GM21619 (cell line): ENCODE data around the gene UNC119B.
A peak's percentile ranks its signal among the peaks of the same experiment; 100 is the strongest.
"Not testable (repeated sequence)": the region's sequence is repeated elsewhere in the genome, so short reads cannot be mapped to it uniquely, and the experiment has no call there.

Experiments
- ATAC-seq: cut with Tn5 transposase; IDR thresholded peaks from one replicate; pipeline ENCODE4 v1.9.1; 2021; ENCODE audit not compliant: unreplicated experiment

UNC119B gene

GRCh38 chr12:120718055-120718454 lies 7.8 kb downstream of the UNC119B start:
- no peak for ATAC-seq

GRCh38 chr12:120719072-120719471 lies 8.8 kb downstream of the UNC119B start:
- ATAC-seq = peak; percentile 56

GRCh38 chr12:120719496-120720233 lies 9.4 kb downstream of the UNC119B start:
- ATAC-seq = no peak

- ATAC-seq = no peak
Observed at GRCh38 chr12:120720234-120720986, 10.2 kb downstream of the UNC119B start.

GRCh38 chr12:120720987-120721801 lies 10.9 kb downstream of the UNC119B start:
- no peak for ATAC-seq

GRCh38 chr12:120721866-120722265 lies 11.6 kb downstream of the UNC119B start:
- no peak for ATAC-seq

- no peak for ATAC-seq
Observed at GRCh38 chr12:120722784-120723183, 12.5 kb downstream of the UNC119B start.

- no peak for ATAC-seq
Observed at GRCh38 chr12:120724720-120725119, 14.5 kb downstream of the UNC119B start.

GRCh38 chr12:120725151-120725658 lies 14.9 kb downstream of the UNC119B start:
- no peak for ATAC-seq

- peak; percentile 92 for ATAC-seq
Observed at GRCh38 chr12:120725659-120726509, 15.6 kb downstream of the UNC119B start, which contains the start of gene ACADS. Gene ACADS, plus strand, starts transcription at chr12:120725826. Its CDS starts 60 bp downstream, at chr12:120725886.

- no peak for ATAC-seq
Observed at GRCh38 chr12:120726510-120726793, 16.2 kb downstream of the UNC119B start.

GRCh38 chr12:120726961-120727360 lies 16.7 kb downstream of the UNC119B start:
- ATAC-seq = no peak

- ATAC-seq = not testable (repeated sequence)
Observed at GRCh38 chr12:120732198-120732597, 21.9 kb downstream of the UNC119B start.

GRCh38 chr12:120733574-120733973 lies 23.3 kb downstream of the UNC119B start:
- ATAC-seq = no peak

- no peak for ATAC-seq
Observed at GRCh38 chr12:120734210-120734609, 24.0 kb downstream of the UNC119B start.

GRCh38 chr12:120735181-120735580 lies 24.9 kb downstream of the UNC119B start:
- no peak for ATAC-seq

- ATAC-seq = no peak
Observed at GRCh38 chr12:120736404-120737331, 26.4 kb downstream of the UNC119B start.

- no peak for ATAC-seq
Observed at GRCh38 chr12:120737557-120738251, 27.4 kb downstream of the UNC119B start.
